IPS-20b (cell line): Measurements from ENCODE around the gene TNFRSF8.

Experiments
- H3K27ac ChIP-seq: one replicate; pipeline ENCODE4 v1.5.1; 2013; ENCODE audit warnings: low read length
- H3K27me3 ChIP-seq: 2 replicates; pipeline ENCODE4 v1.6.1; 2013; ENCODE audit warnings: mild to moderate bottlenecking, low read length, inconsistent platforms; ENCODE audit not compliant: insufficient read depth
- H3K36me3 ChIP-seq: 2 replicates; pipeline ENCODE4 v1.6.1; 2013; ENCODE audit warnings: low read depth, mild to moderate bottlenecking, inconsistent platforms, low read length, moderate library complexity; ENCODE audit not compliant: insufficient read depth
- H3K4me1 ChIP-seq: 2 replicates; pipeline ENCODE4 v1.6.1; 2013; ENCODE audit warnings: mild to moderate bottlenecking, control low read depth, inconsistent platforms, low read length, moderate library complexity; ENCODE audit not compliant: insufficient read depth
- H3K4me3 ChIP-seq: 2 replicates; pipeline ENCODE4 v1.5.1; 2013; ENCODE audit warnings: mild to moderate bottlenecking, low read length, inconsistent platforms
- H3K9ac ChIP-seq: 2 replicates; pipeline ENCODE4 v1.6.1; 2013; ENCODE audit warnings: low read depth, mild to moderate bottlenecking, inconsistent platforms, low read length, moderate library complexity
- H3K9me3 ChIP-seq: 2 replicates; pipeline ENCODE4 v1.6.1; 2013; ENCODE audit warnings: mild to moderate bottlenecking, low read depth, low read length, inconsistent platforms; ENCODE audit not compliant: insufficient read depth

The TNFRSF8 gene

GRCh38 chr1:12063141-12064072 is at the start of gene TNFRSF8:
TSS of gene TNFRSF8 (plus strand) at chr1:12063303. CDS start at chr1:12063599, 296 bp downstream.
- H3K9me3 ChIP-seq, result no peaks in the 10 kb centered on the region
- peak within 1 kb of the TSS; percentile 61; the same call in 1 of the 2 replicates for H3K9ac ChIP-seq
- peaks cover 18% of the 10 kb centered on the region; the same call in 1 of the 2 replicates for H3K4me1 ChIP-seq
- H3K4me3 ChIP-seq, result peak within 1 kb of the TSS; percentile 67
- no peak within 1 kb of the TSS for H3K27ac ChIP-seq
- no peaks in the 10 kb centered on the region for H3K36me3 ChIP-seq
- peaks cover 35% of the 10 kb centered on the region for H3K27me3 ChIP-seq

- Histone ChIP-seq H3K4me1 (no peaks in the 10 kb centered on the region), H3K36me3 (peaks cover 34% of the 10 kb centered on the region), H3K9ac (no peak overlapping the region), H3K27ac (no peak overlapping the region), H3K9me3 (no peaks in the 10 kb centered on the region), H3K4me3 (no peak overlapping the region), H3K27me3 (no peaks in the 10 kb centered on the region)
These were observed 48.7 kb upstream of the TNFRSF8 start for GRCh38 chr1:12014141-12014991.

GRCh38 chr1:12015001-12015491 is 48.1 kb upstream of the TNFRSF8 start:
- Histone ChIP-seq H3K9ac (no peak overlapping the region), H3K27ac (no peak overlapping the region), H3K4me3 (no peak overlapping the region), H3K9me3 (no peaks in the 10 kb centered on the region), H3K27me3 (no peaks in the 10 kb centered on the region), H3K36me3 (peaks cover 28% of the 10 kb centered on the region), H3K4me1 (no peaks in the 10 kb centered on the region)

- no peak overlapping the region for H3K4me3 ChIP-seq
- no peak overlapping the region for H3K27ac ChIP-seq
- no peaks in the 10 kb centered on the region for H3K9me3 ChIP-seq
- H3K9ac ChIP-seq, result no peak overlapping the region
- H3K36me3 ChIP-seq, result peaks cover 23% of the 10 kb centered on the region
- H3K27me3 ChIP-seq, result no peaks in the 10 kb centered on the region
- no peaks in the 10 kb centered on the region; the same call in 1 of the 2 replicates for H3K4me1 ChIP-seq
These were observed 47.6 kb upstream of the TNFRSF8 start for GRCh38 chr1:12015499-12015898.

GRCh38 chr1:12016182-12016581 is 46.9 kb upstream of the TNFRSF8 start:
- H3K27ac ChIP-seq, result no peak overlapping the region
- H3K27me3 ChIP-seq, result no peaks in the 10 kb centered on the region
- no peaks in the 10 kb centered on the region; the same call in 1 of the 2 replicates for H3K4me1 ChIP-seq
- no peak overlapping the region for H3K9ac ChIP-seq
- peaks cover 16% of the 10 kb centered on the region for H3K36me3 ChIP-seq
- H3K9me3 ChIP-seq, result no peaks in the 10 kb centered on the region
- H3K4me3 ChIP-seq, result no peak overlapping the region

GRCh38 chr1:12019858-12020509 is 43.1 kb upstream of the TNFRSF8 start:
- Histone ChIP-seq H3K36me3 (peaks cover 31% of the 10 kb centered on the region), H3K4me3 (peak overlapping the region; percentile 95), H3K9ac (peak overlapping the region; percentile 88), H3K4me1 (no peaks in the 10 kb centered on the region; the same call in 1 of the 2 replicates), H3K9me3 (no peaks in the 10 kb centered on the region), H3K27me3 (no peaks in the 10 kb centered on the region), H3K27ac (peak overlapping the region; percentile 87)

GRCh38 chr1:12021616-12022015 is 41.5 kb upstream of the TNFRSF8 start:
- no peaks in the 10 kb centered on the region for H3K27me3 ChIP-seq
- peaks cover 47% of the 10 kb centered on the region for H3K36me3 ChIP-seq
- H3K27ac ChIP-seq, result no peak overlapping the region
- no peak overlapping the region for H3K4me3 ChIP-seq
- H3K9me3 ChIP-seq, result no peaks in the 10 kb centered on the region
- H3K9ac ChIP-seq, result no peak overlapping the region
- H3K4me1 ChIP-seq, result no peaks in the 10 kb centered on the region; the same call in 1 of the 2 replicates

GRCh38 chr1:12022036-12022435 is 41.1 kb upstream of the TNFRSF8 start:
- Histone ChIP-seq H3K9ac (no peak overlapping the region), H3K27me3 (no peaks in the 10 kb centered on the region), H3K4me1 (no peaks in the 10 kb centered on the region; the same call in 1 of the 2 replicates), H3K36me3 (peaks cover 51% of the 10 kb centered on the region), H3K9me3 (no peaks in the 10 kb centered on the region; the same call in 1 of the 2 replicates), H3K27ac (no peak overlapping the region), H3K4me3 (no peak overlapping the region)

- H3K27ac ChIP-seq, result no peak overlapping the region
- no peaks in the 10 kb centered on the region for H3K4me1 ChIP-seq
- H3K4me3 ChIP-seq, result no peak overlapping the region
- peaks cover 85% of the 10 kb centered on the region for H3K36me3 ChIP-seq
- no peaks in the 10 kb centered on the region for H3K27me3 ChIP-seq
- no peak overlapping the region for H3K9ac ChIP-seq
- H3K9me3 ChIP-seq, result no peaks in the 10 kb centered on the region; the same call in 1 of the 2 replicates
These were observed 36.5 kb upstream of the TNFRSF8 start for GRCh38 chr1:12026586-12026985.

- no peak overlapping the region for H3K27ac ChIP-seq
- no peak overlapping the region for H3K9ac ChIP-seq
- no peaks in the 10 kb centered on the region; the same call in 1 of the 2 replicates for H3K9me3 ChIP-seq
- no peaks in the 10 kb centered on the region for H3K4me1 ChIP-seq
- no peaks in the 10 kb centered on the region for H3K27me3 ChIP-seq
- peaks cover 77% of the 10 kb centered on the region for H3K36me3 ChIP-seq
- no peak overlapping the region for H3K4me3 ChIP-seq
These were observed 34.9 kb upstream of the TNFRSF8 start for GRCh38 chr1:12028248-12028647.

- no peaks in the 10 kb centered on the region; the same call in 1 of the 2 replicates for H3K9me3 ChIP-seq
- no peak overlapping the region for H3K9ac ChIP-seq
- H3K4me1 ChIP-seq, result no peaks in the 10 kb centered on the region
- H3K4me3 ChIP-seq, result no peak overlapping the region
- no peaks in the 10 kb centered on the region for H3K27me3 ChIP-seq
- no peak overlapping the region for H3K27ac ChIP-seq
- H3K36me3 ChIP-seq, result peaks cover 73% of the 10 kb centered on the region
These were observed 34.1 kb upstream of the TNFRSF8 start for GRCh38 chr1:12028957-12029511.
